Measurements from ENCODE around the gene ARMC9.
"Not testable (repeated sequence)": the region's sequence is repeated elsewhere in the genome, so short reads cannot be mapped to it uniquely, and the experiment has no call there.

ARMC9 gene

DNA sequence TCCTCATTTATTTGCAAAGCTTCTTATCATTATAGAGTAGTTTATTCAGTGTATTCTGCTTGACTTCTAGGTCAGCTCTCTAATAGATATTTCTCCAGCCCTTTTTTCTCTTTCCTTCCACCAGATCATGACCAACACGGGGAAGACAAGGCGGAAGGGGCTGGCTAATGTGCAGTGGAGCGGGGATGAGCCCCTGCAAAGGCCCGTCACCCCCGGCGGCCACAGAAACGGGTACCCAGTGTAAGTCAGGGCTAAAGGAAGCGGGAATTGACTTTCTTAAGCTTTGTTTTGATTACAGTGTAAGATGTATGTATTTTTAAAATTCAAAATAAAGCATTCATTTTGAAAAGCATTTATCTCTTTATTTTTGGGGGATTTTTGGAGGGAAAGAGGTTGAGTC, 146.4 kb downstream of the ARMC9 start:
- DNase-seq = no peak

DNA sequence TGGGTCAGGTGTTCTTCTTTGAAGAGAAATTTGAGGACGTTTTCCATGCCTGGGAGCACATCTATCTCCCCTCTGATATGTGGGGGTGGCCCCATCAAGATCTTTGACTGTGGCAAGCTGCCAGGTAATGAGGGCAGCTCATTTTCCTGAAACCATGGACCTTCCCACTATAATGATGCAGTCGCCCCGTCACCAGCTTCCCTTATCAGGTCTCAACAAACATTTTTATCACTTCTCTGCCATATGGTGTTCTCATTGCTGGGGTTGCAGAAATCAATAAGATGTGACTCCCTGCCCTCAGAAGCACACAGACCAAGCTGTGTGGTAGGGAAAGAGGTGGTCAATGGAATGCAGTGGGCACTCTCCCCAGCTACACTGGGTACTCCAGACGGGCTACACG, 148.7 kb downstream of the ARMC9 start:
- DNase-seq = no peak

DNA sequence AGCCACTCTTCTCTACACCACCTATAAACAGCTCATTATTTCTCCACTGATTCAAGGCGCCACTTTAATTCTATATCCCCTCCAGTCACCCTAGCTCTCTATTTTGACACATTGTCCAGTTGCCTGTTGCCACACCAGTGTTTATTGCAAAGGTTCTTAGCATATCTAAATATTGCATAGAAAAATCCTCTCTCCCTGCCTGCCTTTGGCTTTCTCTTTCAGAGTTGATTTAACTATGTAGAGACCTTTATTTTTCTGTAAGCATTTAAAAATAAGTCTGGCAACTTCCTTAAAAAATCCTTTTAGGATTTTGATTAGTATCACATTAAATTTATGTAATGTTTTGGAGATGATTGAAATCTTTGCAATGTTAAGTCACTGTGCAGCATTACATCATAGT, 149.2 kb downstream of the ARMC9 start:
- DNase-seq = no peak

DNA sequence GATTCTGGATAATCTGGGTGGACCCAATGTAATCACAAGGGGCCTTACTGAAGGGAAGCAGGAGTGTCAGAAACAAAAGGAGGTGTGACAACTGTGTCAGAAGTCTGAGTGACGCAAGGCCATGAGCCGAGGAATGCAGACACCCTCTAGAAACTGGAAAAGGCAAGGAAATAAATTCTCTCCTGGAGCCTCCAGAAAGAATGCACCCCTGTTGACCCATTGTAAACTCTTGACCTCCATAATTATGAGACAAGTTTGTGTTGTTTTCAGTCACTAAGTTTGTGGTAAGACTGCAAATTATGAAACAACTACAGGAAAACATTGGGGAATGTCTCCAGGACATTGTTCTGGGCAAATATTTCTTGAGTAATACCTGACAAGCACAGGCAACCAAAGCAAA, 149.7 kb downstream of the ARMC9 start:
- peak; percentile 20 for DNase-seq

DNA sequence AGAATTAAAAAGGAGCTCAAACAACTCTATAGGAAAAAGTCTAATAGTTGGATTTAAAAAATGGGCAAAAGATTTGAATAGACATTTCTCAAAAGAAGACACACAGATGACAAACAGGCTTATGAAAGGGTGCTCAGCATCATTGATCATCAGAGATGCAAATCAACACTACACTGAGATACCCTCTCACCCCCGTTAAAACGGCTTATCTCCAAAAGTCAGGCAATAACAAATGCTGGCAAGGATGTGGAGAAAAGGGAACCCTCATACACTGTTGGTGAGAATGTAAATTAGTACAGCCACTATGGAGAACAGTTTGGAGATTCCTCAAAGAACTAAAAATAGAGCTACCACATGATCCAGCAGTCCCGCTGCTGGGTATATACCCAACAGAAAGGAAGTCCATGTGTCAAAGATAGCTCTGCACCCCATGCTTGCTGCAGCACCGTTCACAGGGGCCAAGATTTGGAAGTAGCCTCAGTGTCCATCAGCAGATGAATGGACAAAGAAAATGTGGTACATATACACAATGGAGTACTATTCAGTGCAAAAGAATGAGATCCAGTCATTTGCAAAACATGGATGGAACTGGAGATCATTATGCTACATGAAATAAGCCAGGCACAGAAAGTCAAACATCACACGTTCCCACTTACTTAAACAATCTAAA, 150.4 kb downstream of the ARMC9 start:
- DNase-seq = no peak

DNA sequence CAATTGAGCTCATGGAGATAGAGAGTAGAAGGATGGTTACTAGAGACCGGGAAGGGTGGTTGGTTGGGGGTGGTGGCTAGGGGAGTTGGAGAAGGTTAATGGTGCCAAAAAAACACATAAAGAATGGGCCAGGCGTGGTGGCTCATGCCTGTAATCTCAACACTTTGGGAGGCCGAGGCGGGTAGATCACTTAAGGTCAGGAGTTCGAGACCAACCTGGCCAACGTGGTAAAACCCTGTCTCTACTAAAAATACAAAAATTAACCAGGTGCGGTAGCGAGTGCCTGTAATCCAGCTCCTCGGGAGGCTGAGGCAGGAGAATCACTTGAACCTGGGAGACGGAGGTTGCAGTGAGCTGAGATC, 150.9 kb downstream of the ARMC9 start:
- DNase-seq = not testable (repeated sequence)

DNA sequence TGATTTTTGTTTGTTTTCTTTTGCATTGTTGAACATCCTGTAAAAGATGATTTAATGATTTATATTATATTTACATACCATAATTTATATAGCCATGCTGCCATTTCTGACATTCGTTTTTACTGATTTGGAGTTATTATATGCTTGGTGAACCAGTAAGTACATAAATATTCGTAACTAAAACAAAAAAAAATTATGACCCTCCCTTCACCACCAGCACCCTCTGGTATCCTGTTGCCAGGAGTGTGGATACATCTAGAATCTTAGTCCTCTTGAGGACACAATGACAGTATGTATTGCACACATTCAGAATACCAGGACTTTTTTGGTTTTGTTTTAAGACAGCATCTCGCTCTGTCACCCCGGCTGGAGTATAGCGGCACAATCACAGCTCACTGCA, 153.2 kb downstream of the ARMC9 start:
- DNase-seq = no peak

DNA sequence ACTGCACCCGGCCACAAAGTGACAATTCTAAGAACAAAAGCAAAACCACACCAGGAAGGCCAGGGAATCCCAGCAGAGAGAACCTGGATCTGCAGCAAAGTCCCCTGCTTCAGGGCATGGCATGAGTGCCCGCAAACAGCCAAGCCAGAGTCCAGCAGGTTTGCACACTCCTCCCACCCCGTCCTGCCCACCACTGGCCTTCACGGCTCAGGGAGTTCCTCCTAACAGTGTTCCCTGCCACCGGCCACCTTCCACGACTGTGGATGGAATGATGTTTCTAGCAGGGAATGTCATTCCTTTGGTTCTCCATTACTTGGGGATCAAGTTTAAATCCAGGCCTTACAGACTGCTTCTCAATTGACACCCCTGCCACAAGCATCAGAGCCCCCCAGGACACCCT, 155.0 kb downstream of the ARMC9 start:
- DNase-seq = no peak

DNA sequence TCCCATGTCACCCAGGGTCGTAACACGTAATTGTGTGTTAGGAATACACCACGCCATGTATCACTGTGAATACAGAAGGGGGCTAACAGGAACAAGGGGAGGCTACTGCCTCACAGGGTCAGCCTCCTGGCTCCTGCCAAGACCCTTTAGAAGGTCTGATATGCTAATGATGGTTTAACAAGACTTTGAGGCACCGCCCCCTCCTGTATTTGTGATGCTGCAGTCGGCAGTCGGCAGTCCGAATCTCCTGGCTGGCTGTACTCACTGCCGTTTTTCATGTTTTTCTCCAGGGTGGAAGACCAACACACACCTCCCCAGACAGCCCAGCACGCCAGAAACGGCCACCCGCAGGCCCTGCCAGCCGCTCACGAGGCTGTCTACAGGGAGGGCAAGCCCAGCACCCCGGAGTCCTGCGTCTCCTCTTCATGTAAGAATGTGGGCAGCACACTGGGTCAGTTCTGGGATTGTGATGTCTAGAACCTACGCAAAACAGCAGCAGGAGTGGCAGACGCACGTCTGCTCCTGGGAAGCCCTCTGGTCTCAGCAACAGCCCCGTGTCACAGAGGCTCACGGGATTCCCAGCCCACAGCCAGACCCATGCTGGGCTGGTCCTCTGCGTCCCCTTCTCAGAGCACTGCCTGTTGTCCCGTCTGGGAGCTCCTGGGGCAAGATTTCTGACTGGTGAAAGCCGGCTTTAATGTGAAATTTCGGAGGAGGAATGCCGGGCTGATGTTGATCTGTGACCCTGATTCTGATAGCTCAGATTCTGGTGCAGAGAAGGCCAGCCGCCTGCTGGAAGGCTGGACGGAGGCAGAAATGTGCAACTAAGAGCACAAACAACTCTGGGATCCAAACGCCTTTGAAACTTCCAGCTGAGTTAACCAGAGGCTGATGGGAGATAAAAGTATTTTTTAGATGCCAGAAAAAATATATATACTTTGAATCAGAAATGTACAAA, 157.4 kb downstream of the ARMC9 start:
- no peak for DNase-seq

DNA sequence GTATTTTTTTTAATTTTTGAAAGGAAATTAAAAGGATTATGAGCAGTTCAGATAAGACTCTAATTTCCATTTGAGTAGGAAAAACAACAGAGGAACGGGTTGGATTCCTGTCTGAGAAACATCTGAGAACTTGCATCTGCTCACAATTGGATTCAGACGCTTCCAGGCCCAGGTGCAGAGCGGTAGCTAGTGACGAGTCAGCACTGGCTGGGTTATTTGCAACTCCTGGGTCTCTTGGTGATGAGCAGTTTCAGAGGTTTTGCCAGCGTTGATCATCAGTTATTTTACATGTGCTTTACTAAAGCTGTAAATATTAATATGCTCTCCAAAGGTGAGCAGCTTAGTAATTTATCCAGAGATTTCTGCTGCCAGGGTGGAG, 158.0 kb downstream of the ARMC9 start:
- no peak for DNase-seq

DNA sequence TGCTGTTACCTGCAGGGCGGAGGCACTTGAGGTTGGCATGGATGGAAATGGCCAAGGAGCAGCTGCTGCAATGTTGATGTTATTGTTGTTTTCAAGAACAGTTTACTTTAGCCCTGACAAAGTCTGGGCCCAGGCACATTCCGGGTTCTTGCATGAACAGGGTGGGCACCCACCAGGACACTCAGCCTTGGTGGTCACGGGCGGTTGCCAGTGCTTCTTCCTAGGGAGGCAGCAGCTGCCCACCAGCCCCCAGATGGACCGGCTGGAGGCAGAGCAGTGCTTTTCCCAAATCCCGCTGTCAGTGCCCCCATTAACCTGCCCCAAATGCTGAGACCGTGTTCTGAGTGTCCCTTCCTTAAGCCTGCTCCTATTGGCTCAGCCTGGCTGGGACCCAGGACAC, 158.6 kb downstream of the ARMC9 start:
- DNase-seq = no peak

DNA sequence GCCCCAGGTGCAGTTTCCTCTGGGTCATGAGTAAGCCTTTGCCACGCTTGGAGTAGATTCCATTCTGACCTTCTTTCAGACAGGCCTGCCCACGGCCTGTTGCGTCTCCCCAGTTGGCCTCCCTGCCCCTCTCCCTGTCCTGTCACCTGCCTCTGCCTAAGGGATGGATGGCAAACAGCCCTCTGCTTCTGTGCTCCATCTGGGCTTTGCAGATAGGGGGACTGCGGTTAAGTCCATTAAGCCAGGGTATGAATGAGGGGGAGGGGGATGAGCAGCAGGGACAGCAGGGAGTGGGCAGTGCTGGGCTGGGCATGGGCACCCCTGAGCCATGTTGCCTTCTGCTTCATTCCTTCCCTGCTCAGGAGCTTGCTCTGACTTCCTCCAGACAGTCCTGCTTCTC, 159.5 kb downstream of the ARMC9 start:
- DNase-seq = no peak

DNA sequence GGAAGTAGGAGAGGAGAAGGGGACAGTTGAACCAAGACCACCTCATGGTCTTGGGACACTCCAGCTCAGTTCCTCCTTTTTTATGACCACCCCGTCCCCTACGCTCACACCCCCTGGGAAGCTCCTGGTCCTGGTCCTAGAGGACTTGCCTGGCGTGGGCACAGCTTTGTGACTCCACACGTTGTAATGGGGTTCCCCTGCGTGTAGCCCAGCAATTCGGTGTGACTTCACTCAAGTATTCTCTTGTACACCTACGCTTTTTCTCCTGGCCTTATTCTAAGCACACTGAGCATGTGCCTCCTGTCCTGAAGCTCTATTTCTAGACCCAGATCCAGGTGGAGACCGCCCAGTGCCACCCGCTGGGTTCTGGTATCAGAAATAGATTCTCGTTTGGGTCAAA, 161.0 kb downstream of the ARMC9 start:
- no peak for DNase-seq

DNA sequence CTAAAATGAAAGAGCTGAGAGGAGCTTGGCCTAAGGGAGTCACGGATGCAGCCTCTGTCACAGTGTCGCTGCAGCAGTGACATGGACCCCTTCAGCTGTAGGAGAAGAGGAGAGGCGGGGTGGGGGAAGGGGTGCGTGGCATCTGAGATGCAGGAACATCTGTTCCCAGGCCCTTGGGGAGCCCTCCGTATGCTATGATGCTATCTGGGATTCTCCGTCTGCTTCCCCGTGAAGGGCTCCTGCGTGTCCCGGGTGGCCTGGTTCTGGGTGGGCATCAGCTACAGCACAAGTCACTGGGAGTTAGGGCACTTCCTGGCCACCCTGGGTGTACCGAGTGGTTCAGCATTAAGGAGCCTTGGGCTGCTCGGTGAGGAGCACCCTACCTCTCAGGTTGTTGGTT, 161.5 kb downstream of the ARMC9 start:
- DNase-seq = no peak

DNA sequence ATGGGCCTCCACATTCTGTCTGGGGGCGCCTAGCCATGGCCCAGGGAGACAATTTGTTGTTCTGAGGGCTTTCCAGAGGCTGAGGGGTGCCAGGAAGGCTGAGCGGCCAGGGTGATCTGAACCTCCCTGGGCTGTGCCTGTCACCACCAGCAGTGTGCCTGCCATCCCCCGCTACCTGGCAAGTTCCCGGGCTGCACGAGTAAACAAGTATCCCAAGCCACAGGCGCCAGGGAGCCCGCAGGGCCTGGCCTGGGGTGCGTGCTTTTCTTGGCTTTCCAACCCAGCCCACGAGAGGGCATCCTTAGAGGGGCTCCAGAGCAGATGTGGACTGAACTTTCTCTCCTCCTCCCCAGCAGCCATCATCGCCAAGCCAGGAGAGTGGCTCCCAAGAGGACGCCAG, 162.0 kb downstream of the ARMC9 start:
- DNase-seq = no peak

DNA sequence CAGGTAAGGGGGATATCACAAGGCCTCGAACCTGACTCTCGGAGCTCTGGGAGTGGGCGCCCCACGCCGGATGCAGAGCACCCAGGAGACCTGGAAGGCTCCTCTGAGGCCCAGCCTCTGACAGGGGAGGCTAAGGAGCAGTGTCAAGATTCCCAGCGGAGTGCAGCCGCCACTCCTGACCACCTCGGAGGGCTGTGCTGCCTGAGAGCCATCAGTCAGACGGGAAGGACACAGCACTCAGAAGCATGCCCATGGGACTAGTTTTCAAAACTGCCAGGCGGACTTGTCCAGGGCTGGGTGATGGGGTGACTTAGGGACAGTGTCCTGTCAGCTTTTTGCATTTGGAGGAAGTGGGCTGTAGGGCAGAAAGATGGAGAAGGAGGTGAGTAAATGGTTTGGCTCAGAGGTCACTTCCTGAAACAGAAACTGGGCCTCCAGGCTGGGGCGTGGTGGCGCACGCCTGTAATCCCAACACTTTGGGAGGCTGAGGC, 162.5 kb downstream of the ARMC9 start:
- no peak for DNase-seq

DNA sequence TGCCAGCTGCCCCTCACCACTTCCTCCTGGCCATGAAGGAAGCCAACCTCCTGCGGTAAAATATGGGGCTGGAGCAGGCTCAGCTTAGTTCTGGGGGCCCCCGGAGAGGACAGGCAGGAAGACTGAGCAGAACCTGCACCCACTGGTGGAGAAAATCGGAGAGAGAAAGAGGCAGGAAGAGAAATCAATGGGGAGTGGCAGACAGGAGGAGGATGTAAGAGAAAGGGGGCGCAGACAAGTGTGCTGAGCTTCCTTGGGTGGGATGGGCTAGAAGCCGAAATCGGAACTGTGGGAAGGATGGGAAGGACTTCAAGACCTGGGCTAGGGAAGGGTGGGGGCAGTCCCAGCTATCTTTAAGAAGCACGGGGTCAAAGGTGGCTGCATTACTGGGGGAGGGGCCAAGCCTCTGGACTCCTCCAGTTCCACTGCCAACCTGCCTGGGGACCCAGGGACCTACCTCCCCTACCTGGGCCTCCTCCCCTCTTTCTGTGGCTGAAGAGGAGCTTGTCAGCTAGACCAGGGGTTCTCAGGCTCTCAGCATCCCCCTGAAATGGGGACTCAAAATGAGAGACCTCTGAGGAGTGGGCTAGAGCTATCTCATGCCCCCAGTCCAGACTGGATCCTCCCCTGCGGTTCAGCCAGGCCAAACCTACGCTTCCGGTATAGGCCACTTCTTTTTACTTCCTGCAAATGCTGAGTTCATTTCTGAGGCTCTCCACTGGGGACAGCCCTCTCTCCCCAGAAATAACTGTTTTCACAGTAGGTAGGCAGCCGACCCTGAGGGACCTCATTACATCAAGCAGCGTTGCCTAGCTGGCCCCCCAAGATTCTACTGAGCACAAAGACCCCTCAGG, 163.5 kb downstream of the ARMC9 start:
- no peak for DNase-seq

DNA sequence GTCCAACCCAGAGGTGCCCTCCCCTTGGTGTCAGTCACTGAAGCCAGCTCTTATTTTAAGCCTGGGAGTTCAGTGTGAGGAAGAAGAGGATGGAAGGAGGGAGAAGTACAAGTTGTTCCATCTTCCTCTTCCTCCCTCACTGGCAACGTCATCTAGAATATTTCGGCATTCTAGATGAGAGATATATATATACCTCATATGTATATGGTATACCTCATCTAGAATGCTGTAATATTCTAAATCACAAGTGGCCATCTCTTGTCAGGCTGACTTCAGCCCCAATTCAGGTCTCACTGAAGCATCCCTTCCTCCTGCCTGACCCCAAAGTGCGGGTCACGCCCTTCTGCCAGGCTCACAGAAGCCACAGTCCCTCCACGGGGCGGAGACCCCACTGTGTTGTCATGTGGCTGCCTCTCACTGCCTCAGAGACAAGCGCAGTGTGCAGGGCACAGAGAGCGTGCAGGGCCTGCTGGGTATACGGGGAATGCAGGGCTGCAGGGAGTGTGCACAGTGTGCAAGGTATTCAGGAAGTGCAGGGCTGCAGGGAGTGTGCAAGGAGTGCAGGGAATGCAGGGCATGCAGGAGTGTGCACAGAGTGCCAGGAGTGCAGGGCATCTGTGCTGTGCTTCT, 164.2 kb downstream of the ARMC9 start:
- DNase-seq = no peak

DNA sequence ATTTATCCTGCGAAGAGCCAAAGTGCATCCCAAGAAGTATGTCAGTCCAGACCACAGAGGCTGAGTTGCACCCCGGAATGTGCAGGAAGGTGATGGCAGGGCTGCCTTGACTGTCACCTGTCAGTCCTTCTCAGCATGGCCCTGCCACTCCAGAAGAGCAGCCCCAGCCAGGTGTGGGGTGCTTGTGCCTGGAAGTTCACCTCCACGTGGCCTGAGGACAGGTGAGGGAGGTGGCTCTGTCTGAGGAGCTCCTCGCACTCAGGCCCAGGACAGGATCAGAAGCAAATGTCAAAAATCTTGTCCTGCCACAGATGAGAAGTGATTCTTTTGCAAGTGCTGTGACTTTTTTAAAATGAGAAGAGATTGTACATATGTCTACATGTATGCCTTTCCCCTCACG, 165.6 kb downstream of the ARMC9 start:
- no peak for DNase-seq

DNA sequence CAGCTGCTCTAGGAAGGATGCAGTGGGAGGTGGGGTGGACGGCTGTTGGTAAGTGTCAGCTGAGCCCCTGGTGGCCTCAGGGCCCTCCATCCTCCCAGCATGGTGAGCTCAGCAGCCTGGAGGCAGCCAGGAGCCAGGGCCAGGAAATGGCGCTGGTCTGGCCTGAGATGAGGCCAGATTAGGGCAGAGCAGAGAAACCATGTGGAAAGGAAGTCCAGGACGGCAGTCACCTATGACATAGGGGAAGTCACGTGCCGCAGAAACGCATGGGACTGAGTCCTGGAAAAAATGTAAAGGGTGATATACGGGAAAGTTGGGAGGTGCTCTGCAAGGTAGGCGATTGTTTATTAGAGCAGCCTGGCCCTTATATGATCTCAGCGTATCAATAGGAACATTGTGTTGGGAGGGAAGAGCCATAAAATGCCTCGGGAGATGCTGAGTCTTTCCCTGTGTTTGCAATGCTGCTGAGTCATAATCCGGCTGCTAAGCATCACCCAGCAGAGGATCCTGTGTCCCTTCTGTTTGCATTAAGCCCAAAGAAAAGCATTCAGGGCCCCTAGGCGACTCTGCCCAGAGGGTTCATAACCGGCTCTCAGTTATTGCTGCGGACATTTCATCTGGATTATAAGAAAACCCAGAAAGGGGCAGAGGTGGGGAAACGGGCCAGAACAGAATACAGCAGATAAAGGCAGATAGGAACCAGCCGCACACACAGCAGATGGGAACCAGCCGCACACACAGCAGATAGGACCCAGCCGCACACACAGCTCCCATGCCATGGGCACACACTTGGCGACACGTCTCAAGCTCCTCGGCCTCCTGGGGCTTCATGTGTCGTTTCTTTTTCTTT, 166.8 kb downstream of the ARMC9 start:
- DNase-seq = peak; percentile 75

DNA sequence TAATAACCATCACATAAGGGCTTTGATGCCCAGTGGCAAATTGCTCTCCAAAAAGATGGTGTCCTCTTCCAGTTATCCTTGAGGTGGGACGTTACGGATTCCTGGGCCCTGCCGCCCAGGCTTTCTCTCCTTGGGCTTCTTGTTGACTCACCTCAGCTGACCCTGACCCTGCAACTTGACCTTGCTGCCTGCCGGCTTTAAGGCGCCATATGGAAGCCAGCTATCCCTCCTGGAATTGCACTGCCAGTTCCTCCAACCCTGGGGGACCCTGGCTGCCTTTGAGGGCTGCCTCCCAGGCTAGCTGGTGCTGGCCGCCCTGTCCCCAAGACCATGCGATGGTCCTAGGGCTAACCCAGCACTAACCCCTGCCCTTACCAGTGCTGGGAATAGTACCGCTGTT, 168.7 kb downstream of the ARMC9 start:
- DNase-seq = no peak
